Measurements from ENCODE around the gene LRRC8C. TPM values are rescaled to one million over a fixed set of nuclear protein-coding genes. Genes with fewer than 3 reads are reported as not detected.
"Not testable (repeated sequence)": the region's sequence is repeated elsewhere in the genome, so short reads cannot be mapped to it uniquely, and the experiment has no call there.

The LRRC8C gene
- total RNA-seq, 1 donor from 2014 or later, result 3.3 TPM

DNA sequence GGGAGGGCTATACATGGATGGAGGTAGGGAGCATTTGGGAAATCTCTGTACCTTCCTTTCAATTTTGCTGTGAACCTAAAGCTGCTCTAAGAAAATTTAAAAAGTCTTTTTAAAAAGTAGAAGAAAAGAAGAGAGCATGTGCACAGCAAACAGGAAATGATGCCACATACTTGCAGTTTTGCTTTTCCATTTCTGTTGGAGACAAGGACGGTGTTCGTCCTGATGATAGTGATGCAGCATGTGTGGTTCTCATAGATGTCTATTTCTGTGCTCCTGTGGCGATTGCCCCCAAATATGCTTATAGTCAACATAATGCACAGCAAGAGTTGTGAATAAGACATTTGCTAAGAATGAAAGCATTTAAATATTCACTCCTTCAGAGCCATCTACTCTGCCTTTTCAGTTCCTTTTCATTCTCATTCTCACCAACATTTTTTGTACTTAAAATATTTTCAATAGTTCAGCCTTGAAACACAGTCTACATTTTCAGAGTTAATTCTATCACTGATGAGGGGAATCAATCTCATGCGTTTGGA is 66.6 kb downstream of the LRRC8C start:
- DNase-seq (ENCODE audit: low spot score, unreplicated experiment), result no peak
- H3K27me3 Mint-ChIP-seq, result no peaks in the 10 kb centered on the region
- no peak overlapping the region for H3K4me3 Mint-ChIP-seq (ENCODE audit: low read depth)
- peaks cover 13% of the 10 kb centered on the region for H3K4me1 Mint-ChIP-seq (ENCODE audit: low read depth)
- no peaks in the 10 kb centered on the region for H3K36me3 Mint-ChIP-seq (ENCODE audit: insufficient read depth)
- no peak overlapping the region for H3K27ac Mint-ChIP-seq
- no peaks in the 10 kb centered on the region for H3K9me3 Mint-ChIP-seq (ENCODE audit: low read depth)
- TF ChIP-seq, protein P1, sequence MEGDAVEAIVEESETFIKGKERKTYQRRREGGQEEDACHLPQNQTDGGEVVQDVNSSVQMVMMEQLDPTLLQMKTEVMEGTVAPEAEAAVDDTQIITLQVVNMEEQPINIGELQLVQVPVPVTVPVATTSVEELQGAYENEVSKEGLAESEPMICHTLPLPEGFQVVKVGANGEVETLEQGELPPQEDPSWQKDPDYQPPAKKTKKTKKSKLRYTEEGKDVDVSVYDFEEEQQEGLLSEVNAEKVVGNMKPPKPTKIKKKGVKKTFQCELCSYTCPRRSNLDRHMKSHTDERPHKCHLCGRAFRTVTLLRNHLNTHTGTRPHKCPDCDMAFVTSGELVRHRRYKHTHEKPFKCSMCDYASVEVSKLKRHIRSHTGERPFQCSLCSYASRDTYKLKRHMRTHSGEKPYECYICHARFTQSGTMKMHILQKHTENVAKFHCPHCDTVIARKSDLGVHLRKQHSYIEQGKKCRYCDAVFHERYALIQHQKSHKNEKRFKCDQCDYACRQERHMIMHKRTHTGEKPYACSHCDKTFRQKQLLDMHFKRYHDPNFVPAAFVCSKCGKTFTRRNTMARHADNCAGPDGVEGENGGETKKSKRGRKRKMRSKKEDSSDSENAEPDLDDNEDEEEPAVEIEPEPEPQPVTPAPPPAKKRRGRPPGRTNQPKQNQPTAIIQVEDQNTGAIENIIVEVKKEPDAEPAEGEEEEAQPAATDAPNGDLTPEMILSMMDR (IDR thresholded peaks at IDR 0.05; ENCODE audit: unreplicated experiment), result no peak

DNA sequence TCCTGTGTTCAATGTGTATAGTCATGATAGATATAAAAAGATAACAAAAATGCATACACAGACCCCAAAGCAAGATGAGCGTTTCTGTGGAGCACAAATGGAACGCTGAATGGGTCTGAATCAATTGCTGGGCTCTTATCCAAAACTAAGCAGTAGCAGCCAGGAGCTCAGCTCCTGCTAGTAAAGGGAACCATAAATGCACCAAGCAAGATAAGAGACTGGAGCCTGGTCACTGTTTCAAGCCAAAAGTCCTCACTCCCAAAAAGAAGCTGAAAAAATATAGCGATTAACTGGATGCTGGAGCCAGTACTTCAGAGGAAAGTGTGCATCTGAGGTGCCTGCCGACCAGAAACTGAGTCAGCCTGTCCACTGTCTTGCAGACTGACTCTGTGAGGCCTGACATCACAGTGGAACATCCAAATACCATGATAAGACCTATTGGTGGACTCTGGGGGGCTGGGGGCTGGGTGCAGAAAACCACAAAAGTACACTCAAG is 68.9 kb downstream of the LRRC8C start:
- H3K4me1 Mint-ChIP-seq (ENCODE audit: low read depth), result peaks cover 12% of the 10 kb centered on the region
- no peak overlapping the region for H3K27ac Mint-ChIP-seq
- H3K27me3 Mint-ChIP-seq, result no peaks in the 10 kb centered on the region
- H3K9me3 Mint-ChIP-seq (ENCODE audit: low read depth), result no peaks in the 10 kb centered on the region
- DNase-seq (ENCODE audit: low spot score, unreplicated experiment), result no peak
- H3K36me3 Mint-ChIP-seq (ENCODE audit: insufficient read depth), result no peaks in the 10 kb centered on the region
- TF ChIP-seq, protein P1 (IDR thresholded peaks at IDR 0.05; ENCODE audit: unreplicated experiment), result no peak
- no peak overlapping the region for H3K4me3 Mint-ChIP-seq (ENCODE audit: low read depth)

DNA sequence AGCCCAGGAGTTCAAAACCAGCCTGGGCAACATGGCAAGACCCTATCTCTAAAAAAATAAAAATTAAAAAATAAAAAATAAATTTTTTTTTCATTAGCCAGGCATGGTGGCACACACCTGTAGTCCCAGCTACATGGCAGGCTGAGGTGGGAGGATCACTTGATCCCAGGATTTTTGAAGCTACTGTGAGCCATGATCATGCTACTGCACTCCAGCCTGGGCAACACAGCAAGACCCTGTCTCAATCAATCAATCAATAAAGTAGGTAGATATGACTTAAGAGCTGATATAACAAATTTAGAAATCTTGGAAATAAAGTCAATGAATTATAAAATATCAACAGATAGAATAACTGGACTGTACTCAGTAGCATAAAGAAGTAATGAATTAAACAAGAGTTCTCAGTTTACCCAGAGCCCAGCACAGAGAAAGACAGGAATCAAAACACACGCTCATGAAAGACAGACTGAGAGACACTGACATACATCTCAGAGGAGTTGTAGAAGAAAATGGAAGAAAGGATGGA is 69.7 kb downstream of the LRRC8C start:
- Mint-ChIP-seq H3K36me3 (ENCODE audit: insufficient read depth) (no peaks in the 10 kb centered on the region), H3K9me3 (ENCODE audit: low read depth) (no peaks in the 10 kb centered on the region), H3K4me1 (ENCODE audit: low read depth) (peaks cover 10% of the 10 kb centered on the region), H3K27ac (no peak overlapping the region), H3K4me3 (ENCODE audit: low read depth) (no peak overlapping the region), H3K27me3 (no peaks in the 10 kb centered on the region)
- DNase-seq (ENCODE audit: low spot score, unreplicated experiment), result no peak
- TF ChIP-seq, protein P1 (IDR thresholded peaks at IDR 0.05; ENCODE audit: unreplicated experiment), result no peak

GRCh38 chr1:89703469-89703868 is 70.5 kb downstream of the LRRC8C start:
- H3K27ac Mint-ChIP-seq, result no peak overlapping the region
- H3K4me3 Mint-ChIP-seq (ENCODE audit: low read depth), result no peak overlapping the region
- no peaks in the 10 kb centered on the region for H3K9me3 Mint-ChIP-seq (ENCODE audit: low read depth)
- TF ChIP-seq, protein P1 (IDR thresholded peaks at IDR 0.05; ENCODE audit: unreplicated experiment), result no peak
- DNase-seq (ENCODE audit: low spot score, unreplicated experiment), result no peak
- H3K27me3 Mint-ChIP-seq, result no peaks in the 10 kb centered on the region
- no peaks in the 10 kb centered on the region for H3K36me3 Mint-ChIP-seq (ENCODE audit: insufficient read depth)
- peaks cover 3% of the 10 kb centered on the region for H3K4me1 Mint-ChIP-seq (ENCODE audit: low read depth)

GRCh38 chr1:89704014-89704413 is 71.1 kb downstream of the LRRC8C start:
- TF ChIP-seq, protein P1 (IDR thresholded peaks at IDR 0.05; ENCODE audit: unreplicated experiment), result no peak
- Mint-ChIP-seq H3K27me3 (no peaks in the 10 kb centered on the region), H3K36me3 (ENCODE audit: insufficient read depth) (no peaks in the 10 kb centered on the region), H3K4me3 (ENCODE audit: low read depth) (no peak overlapping the region), H3K27ac (no peak overlapping the region), H3K9me3 (ENCODE audit: low read depth) (no peaks in the 10 kb centered on the region), H3K4me1 (ENCODE audit: low read depth) (peaks cover 3% of the 10 kb centered on the region)
- no peak for DNase-seq (ENCODE audit: low spot score, unreplicated experiment)

DNA sequence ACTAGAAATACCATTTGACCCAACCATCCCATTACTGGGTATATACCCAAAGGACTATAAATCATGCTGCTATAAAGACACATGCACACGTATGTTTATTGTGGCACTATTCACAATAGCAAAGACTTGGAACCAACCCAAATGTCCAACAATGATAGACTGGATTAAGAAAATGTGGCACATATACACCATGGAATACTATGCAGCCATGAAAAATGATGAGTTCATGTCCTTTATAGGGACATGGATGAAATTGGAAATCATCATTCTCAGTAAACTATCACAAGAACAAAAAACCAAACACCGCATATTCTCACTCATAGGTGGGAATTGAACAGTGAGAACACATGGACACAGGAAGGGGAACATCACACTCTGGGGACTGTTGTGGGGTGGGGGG is 72.0 kb downstream of the LRRC8C start:
- H3K4me1 Mint-ChIP-seq (ENCODE audit: low read depth); H3K9me3 Mint-ChIP-seq (ENCODE audit: low read depth); H3K27me3 Mint-ChIP-seq; DNase-seq (ENCODE audit: low spot score, unreplicated experiment); H3K4me3 Mint-ChIP-seq (ENCODE audit: low read depth); H3K36me3 Mint-ChIP-seq (ENCODE audit: insufficient read depth); H3K27ac Mint-ChIP-seq: not testable (repeated sequence)

Measured in progenitor cell of endocrine pancreas (in vitro differentiated cells).